Panc1 (cell line): ENCODE results near the gene MMADHC.

Experiments
- CTCF ChIP-seq: fragments of 450-650 bp; IDR thresholded peaks from 2 replicates; pipeline ENCODE4 v1.5.1; 2017; ENCODE audit warnings: mild to moderate bottlenecking
- POLR2AphosphoS5 ChIP-seq: IDR thresholded peaks from 2 replicates; pipeline ENCODE4 v1.6.1; 2012; ENCODE audit warnings: mild to moderate bottlenecking, low read depth, low read length, moderate library complexity
- SIN3A ChIP-seq: IDR thresholded peaks from 2 replicates; pipeline ENCODE4 v1.6.1; 2012; ENCODE audit warnings: low read depth, mild to moderate bottlenecking, low read length, moderate library complexity, borderline replicate concordance; ENCODE audit not compliant: insufficient read depth

DNA sequence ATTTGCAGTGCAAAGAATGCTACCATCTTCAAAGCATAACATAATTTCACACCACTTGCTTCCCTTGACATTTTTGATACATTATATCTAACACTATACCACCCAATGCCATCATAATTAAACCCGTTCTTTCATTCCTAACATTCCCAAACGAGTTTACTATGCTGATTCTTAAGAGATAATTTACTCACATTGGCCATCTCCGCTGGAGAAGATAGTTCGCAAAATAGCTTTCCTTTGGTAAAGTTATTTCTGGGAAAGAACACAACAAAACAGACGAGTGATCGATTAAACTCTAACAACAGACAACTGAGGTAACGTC is 716 bp downstream of the MMADHC start:
- TF ChIP-seq POLR2AphosphoS5 (no peak), SIN3A (no peak), CTCF (no peak)
